ENCODE measurements around the gene NTN5. TPM values are rescaled to one million over a fixed set of nuclear protein-coding genes. Genes with fewer than 3 reads are reported as not detected.
A peak's percentile ranks its signal among the peaks of the same experiment; 100 is the strongest.

Gene NTN5
- total RNA-seq, 1 experiment from 2014 or later, result 0.57 TPM

DNA sequence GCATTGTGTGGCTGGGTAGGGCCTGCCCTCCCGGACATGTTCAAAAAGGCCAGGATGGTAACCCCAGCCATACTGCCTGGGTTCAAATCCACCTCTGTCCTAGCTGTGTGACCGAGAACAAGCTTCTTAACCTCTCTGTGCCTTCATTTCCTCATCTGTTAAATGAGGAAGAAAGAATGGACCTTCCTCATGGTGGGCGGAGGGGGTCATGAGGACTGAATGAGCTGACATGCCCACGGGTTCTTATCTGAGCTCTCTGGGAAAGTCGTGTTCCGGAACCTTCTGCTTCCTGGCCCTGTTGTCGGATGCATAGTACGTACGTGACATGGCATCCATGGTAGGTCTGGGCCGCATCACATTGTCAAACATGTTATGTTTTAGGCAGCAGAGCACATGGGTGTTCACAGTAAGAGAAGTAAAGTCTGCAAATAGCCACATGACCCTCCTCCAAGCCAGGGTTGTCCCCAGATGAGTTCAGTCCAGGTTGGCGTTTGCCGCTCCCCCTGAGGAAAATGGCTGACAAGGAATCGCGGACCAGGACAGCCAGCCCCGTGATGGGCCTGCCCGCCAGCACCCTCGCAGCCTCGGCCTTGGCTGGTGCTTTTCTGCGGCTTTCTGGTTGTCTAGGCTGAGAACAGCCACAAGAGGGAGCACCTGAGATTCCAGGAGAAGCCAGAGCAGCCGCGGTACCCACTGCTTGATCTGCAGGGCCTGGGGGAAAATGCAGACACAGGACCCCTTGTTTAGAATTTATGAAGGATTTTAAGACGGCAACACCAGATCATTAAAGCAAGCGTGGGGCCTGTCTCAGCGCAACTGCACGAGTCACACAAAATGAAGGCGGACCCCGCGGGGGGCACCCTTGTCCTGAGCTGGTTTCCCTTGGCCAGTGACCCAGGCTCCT, 2.4 kb upstream of the NTN5 start:
- peaks cover 25% of the 10 kb centered on the region for H3K4me1 Mint-ChIP-seq (ENCODE audit: low read depth, unreplicated experiment)
- H3K9me3 Mint-ChIP-seq (ENCODE audit: low read depth, unreplicated experiment), result no peaks in the 10 kb centered on the region
- intact Hi-C loops (cut with micrococcal nuclease; ENCODE audit: unreplicated experiment), result loop anchor here (5.0 kb wide), 1 partner anchor 62 kb away; no protein-coding TSS in a partner anchor
- CTCF ChIA-PET, result interaction anchor here (0.6 to 2.7 kb wide), 10 partner anchors 18 to 574 kb away, joined by 3 to 15 read pairs (median 4); partner anchors contain the start of genes CA11 and FUT2
- TF ChIP-seq, protein P1, sequence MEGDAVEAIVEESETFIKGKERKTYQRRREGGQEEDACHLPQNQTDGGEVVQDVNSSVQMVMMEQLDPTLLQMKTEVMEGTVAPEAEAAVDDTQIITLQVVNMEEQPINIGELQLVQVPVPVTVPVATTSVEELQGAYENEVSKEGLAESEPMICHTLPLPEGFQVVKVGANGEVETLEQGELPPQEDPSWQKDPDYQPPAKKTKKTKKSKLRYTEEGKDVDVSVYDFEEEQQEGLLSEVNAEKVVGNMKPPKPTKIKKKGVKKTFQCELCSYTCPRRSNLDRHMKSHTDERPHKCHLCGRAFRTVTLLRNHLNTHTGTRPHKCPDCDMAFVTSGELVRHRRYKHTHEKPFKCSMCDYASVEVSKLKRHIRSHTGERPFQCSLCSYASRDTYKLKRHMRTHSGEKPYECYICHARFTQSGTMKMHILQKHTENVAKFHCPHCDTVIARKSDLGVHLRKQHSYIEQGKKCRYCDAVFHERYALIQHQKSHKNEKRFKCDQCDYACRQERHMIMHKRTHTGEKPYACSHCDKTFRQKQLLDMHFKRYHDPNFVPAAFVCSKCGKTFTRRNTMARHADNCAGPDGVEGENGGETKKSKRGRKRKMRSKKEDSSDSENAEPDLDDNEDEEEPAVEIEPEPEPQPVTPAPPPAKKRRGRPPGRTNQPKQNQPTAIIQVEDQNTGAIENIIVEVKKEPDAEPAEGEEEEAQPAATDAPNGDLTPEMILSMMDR (IDR thresholded peaks at IDR 0.05; ENCODE audit: unreplicated experiment), result peak; percentile 85
- no peak overlapping the region for H3K27ac Mint-ChIP-seq (ENCODE audit: unreplicated experiment)
- BruUV-seq (replicated peaks), result no TSS peak
- H3K36me3 Mint-ChIP-seq (ENCODE audit: insufficient read depth, unreplicated experiment), result peaks cover 5% of the 10 kb centered on the region
- no peaks in the 10 kb centered on the region for H3K27me3 Mint-ChIP-seq (ENCODE audit: unreplicated experiment)
- no peak overlapping the region for H3K4me3 Mint-ChIP-seq (ENCODE audit: low read depth, unreplicated experiment)
- peak; percentile 87 for DNase-seq

GRCh38 chr19:48674216-48674809, 1.5 kb upstream of the NTN5 start:
- Mint-ChIP-seq H3K4me1 (ENCODE audit: low read depth, unreplicated experiment) (peaks cover 25% of the 10 kb centered on the region), H3K36me3 (ENCODE audit: insufficient read depth, unreplicated experiment) (peaks cover 5% of the 10 kb centered on the region), H3K9me3 (ENCODE audit: low read depth, unreplicated experiment) (peaks cover 6% of the 10 kb centered on the region), H3K27me3 (ENCODE audit: unreplicated experiment) (no peaks in the 10 kb centered on the region), H3K27ac (ENCODE audit: unreplicated experiment) (no peak overlapping the region), H3K4me3 (ENCODE audit: low read depth, unreplicated experiment) (no peak overlapping the region)
- TF ChIP-seq, protein P1 (IDR thresholded peaks at IDR 0.05; ENCODE audit: unreplicated experiment), result no peak
- intact Hi-C loops (cut with micrococcal nuclease; ENCODE audit: unreplicated experiment), result no loop called here
- no peak for DNase-seq
- BruUV-seq (replicated peaks), result no TSS peak
- CTCF ChIA-PET, result interaction anchor here (1.3 to 2.7 kb wide), 4 partner anchors 28 to 110 kb away, joined by 3 to 15 read pairs (median 8); partner anchors contain the start of gene CA11

DNA sequence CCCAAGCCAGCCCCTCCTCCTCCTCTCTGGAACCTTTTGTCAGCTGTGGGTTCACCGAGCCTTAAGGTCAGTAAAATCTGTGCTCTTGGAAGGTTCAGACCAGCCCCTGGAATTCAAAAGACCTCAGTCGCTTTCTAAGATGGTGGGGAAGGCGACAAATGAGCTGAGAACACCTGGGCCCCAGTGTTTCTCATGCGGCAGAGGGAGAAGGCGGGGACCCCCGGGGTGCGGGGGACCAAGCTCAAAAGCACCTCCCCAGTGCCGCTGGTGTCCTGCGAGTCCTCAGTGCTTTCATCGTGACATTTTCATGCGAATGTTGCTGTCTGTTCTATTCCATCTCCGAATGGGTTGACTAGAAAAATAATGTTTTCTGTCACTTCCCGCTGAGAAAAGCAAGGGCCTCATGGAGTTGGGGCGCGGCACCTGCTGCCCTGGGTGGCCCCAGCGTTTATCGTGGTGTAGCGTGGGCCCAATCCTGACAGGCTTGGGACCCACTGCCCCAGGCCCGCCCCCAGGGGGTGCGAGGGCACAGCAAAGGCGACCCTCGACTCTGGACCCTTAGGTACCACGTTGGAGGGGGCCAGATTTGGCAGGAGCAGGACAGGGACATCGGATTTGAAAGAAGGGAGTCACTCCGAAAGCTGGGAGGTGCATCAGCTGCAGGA, 751 bp upstream of the NTN5 start:
- intact Hi-C loops (cut with micrococcal nuclease; ENCODE audit: unreplicated experiment), result no loop called here
- CTCF ChIA-PET, result no interaction called here
- Mint-ChIP-seq H3K4me3 (ENCODE audit: low read depth, unreplicated experiment) (no peak overlapping the region), H3K27ac (ENCODE audit: unreplicated experiment) (peak overlapping the region; percentile 17), H3K36me3 (ENCODE audit: insufficient read depth, unreplicated experiment) (peaks cover 5% of the 10 kb centered on the region), H3K9me3 (ENCODE audit: low read depth, unreplicated experiment) (peaks cover 6% of the 10 kb centered on the region), H3K4me1 (ENCODE audit: low read depth, unreplicated experiment) (peaks cover 25% of the 10 kb centered on the region), H3K27me3 (ENCODE audit: unreplicated experiment) (no peaks in the 10 kb centered on the region)
- no TSS peak for BruUV-seq (replicated peaks)
- TF ChIP-seq, protein P1 (IDR thresholded peaks at IDR 0.05; ENCODE audit: unreplicated experiment), result no peak
- DNase-seq, result no peak

GRCh38 chr19:48671446-48671995, 1.3 kb downstream of the NTN5 start:
- CTCF ChIA-PET, result interaction anchor here (1.4 kb wide), 1 partner anchor 14 kb away, joined by 3 read pairs; no protein-coding TSS in a partner anchor
- H3K27ac Mint-ChIP-seq (ENCODE audit: unreplicated experiment), result no peak overlapping the region
- intact Hi-C loops (cut with micrococcal nuclease; ENCODE audit: unreplicated experiment), result no loop called here

More at GRCh38 chr19:48671446-48671995, 1.3 kb downstream of the NTN5 start:
- Mint-ChIP-seq H3K36me3 (ENCODE audit: insufficient read depth, unreplicated experiment) (peaks cover 5% of the 10 kb centered on the region), H3K9me3 (ENCODE audit: low read depth, unreplicated experiment) (peaks cover 6% of the 10 kb centered on the region), H3K4me1 (ENCODE audit: low read depth, unreplicated experiment) (peaks cover 6% of the 10 kb centered on the region), H3K27me3 (ENCODE audit: unreplicated experiment) (no peaks in the 10 kb centered on the region), H3K4me3 (ENCODE audit: low read depth, unreplicated experiment) (no peak overlapping the region)
- DNase-seq, result no peak
- TF ChIP-seq, protein P1 (IDR thresholded peaks at IDR 0.05; ENCODE audit: unreplicated experiment), result no peak
- no TSS peak for BruUV-seq (replicated peaks)

Data from Calu3 (cell line).